ENCODE results near the gene NCAM2. TPM values are rescaled to one million over a fixed set of nuclear protein-coding genes. Genes with fewer than 3 reads are reported as not detected.

The NCAM2 gene
- total and polyA plus RNA-seq, 9 donors: 0.35 to 6.8 (median 1.2) TPM

DNA sequence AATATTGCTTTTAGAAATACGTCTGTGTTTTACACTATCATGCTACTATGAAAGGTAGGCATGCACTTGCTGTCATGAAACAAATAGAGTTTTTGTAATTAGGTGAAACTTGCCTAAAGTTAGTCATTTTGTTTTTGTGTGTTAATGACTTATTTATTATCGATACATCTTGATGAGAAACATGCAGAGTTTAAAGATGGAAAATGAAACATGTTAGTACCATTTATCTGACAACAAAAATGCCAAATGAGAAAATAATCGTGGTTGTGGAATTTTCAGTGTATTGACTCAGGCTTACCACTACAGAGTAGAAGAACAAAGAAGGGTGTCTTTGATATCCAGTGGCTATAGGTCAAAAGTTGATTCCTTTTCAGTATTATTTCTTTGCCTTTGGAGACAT is 105.5 kb downstream of the NCAM2 start:
- intact Hi-C loops (cut with DNase I): no loop called here
- Histone ChIP-seq H3K4me3 (no peak overlapping the region), H3K27ac (no peak overlapping the region), H3K9me3 (no peaks in the 10 kb centered on the region), H3K36me3 (no peaks in the 10 kb centered on the region), H3K4me1 (ENCODE audit: insufficient read depth) (no peaks in the 10 kb centered on the region), H3K27me3 (no peaks in the 10 kb centered on the region)
- no peak for DNase-seq
- TF ChIP-seq EP300 (IDR thresholded peaks at IDR 0.05) (no peak), POLR2A (IDR thresholded peaks at IDR 0.05) (no peak)
- TF ChIP-seq, protein P1, sequence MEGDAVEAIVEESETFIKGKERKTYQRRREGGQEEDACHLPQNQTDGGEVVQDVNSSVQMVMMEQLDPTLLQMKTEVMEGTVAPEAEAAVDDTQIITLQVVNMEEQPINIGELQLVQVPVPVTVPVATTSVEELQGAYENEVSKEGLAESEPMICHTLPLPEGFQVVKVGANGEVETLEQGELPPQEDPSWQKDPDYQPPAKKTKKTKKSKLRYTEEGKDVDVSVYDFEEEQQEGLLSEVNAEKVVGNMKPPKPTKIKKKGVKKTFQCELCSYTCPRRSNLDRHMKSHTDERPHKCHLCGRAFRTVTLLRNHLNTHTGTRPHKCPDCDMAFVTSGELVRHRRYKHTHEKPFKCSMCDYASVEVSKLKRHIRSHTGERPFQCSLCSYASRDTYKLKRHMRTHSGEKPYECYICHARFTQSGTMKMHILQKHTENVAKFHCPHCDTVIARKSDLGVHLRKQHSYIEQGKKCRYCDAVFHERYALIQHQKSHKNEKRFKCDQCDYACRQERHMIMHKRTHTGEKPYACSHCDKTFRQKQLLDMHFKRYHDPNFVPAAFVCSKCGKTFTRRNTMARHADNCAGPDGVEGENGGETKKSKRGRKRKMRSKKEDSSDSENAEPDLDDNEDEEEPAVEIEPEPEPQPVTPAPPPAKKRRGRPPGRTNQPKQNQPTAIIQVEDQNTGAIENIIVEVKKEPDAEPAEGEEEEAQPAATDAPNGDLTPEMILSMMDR (IDR thresholded peaks at IDR 0.05): no peak
- WGBS, 3 donors: 65 to 76% (median 67%) methylated on average over 3 of the region's 3 CpGs

DNA sequence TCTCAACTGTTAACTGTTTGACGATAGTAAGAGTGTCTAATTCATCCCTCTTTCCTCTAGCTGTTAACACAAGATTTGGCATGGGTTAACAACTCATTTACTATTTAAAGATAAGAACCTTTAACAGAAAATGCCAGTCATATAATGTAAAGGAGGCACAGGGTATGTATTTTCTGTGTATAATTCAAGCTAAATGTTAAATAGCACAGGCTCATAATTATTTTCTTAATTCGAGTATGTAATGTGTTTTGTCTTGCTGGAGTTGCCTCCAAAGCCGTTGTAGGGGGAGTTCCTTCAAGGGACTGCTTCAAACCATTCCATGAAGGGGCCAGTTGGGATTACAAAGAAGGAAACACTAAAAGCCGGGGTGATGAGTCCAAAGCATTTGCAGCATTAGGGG is 111.5 kb downstream of the NCAM2 start:
- H3K27me3 ChIP-seq: no peaks in the 10 kb centered on the region
- H3K36me3 ChIP-seq: no peaks in the 10 kb centered on the region
- no peak for DNase-seq
- no peaks in the 10 kb centered on the region for H3K4me1 ChIP-seq (ENCODE audit: insufficient read depth)
- H3K4me3 ChIP-seq: no peak overlapping the region
- WGBS, 3 donors: 77 to 81% (median 78%) methylated on average over 4 of the region's 4 CpGs
- TF ChIP-seq POLR2A (IDR thresholded peaks at IDR 0.05) (no peak), EP300 (IDR thresholded peaks at IDR 0.05) (no peak)
- TF ChIP-seq, protein P1 (IDR thresholded peaks at IDR 0.05): no peak
- no peak overlapping the region for H3K27ac ChIP-seq
- no peaks in the 10 kb centered on the region for H3K9me3 ChIP-seq
- intact Hi-C loops (cut with DNase I): no loop called here

DNA sequence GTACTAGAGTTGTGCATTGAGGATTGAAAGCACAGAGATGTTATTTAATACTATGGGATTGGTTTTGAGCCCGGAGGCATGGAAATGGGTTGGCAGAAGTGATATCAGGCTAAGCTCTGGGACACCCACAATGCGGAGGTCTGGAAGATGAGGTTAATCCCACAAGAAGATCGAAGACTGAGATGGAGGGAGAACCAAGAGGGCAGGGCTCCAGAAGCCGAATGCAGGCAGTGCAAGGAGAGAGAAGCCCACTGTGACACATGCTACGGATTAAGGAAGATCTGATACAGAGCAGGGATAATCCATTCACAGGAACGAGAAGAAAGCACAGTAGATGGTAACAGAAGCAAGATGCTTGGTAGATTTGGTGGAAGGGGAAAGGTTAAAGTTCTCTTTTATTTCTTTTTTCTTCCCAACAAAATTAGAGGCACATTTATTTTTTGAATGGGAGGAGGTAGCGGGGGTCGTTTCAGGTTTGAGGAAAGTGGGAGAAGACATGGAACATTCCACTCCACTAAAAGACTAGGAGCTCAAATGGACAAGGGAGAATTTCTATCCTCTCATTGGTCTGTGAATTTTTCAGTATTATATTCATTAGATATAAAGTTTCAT is 113.2 kb downstream of the NCAM2 start:
- intact Hi-C loops (cut with DNase I): no loop called here
- DNase-seq: no peak
- Histone ChIP-seq H3K9me3 (no peaks in the 10 kb centered on the region), H3K4me1 (ENCODE audit: insufficient read depth) (no peaks in the 10 kb centered on the region), H3K36me3 (no peaks in the 10 kb centered on the region), H3K27ac (no peak overlapping the region), H3K4me3 (no peak overlapping the region), H3K27me3 (no peaks in the 10 kb centered on the region)
- TF ChIP-seq, protein P1 (IDR thresholded peaks at IDR 0.05): no peak
- TF ChIP-seq POLR2A (IDR thresholded peaks at IDR 0.05) (no peak), EP300 (IDR thresholded peaks at IDR 0.05) (no peak)
- 83 to 86% (median 85%) methylated on average over 8 of the region's 8 CpGs for WGBS, 3 donors

DNA sequence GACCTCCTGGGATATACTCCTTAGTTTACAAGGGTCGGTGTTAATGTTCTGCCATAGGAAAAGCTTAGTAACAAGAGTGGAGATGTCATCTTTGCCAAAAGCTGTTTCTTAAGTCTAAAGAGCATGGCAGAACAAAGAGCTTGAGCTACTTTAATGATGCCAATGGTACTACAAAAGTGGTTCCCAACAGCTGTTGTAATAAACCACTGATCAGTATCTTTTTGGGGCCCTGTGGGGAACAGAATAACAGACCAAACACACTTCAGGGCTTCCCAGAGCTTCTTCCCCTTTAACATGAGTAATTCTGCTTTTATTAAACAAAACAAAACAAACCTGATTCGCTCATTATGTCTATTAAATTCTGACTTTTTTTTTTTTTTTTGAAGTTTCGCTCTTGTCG is 116.3 kb downstream of the NCAM2 start:
- Histone ChIP-seq H3K27ac (no peak overlapping the region), H3K36me3 (no peaks in the 10 kb centered on the region), H3K4me3 (no peak overlapping the region), H3K27me3 (no peaks in the 10 kb centered on the region), H3K9me3 (no peaks in the 10 kb centered on the region), H3K4me1 (ENCODE audit: insufficient read depth) (no peaks in the 10 kb centered on the region)
- no peak for DNase-seq
- TF ChIP-seq, protein P1 (IDR thresholded peaks at IDR 0.05): no peak
- TF ChIP-seq POLR2A (IDR thresholded peaks at IDR 0.05) (no peak), EP300 (IDR thresholded peaks at IDR 0.05) (no peak)
- WGBS, 3 donors: 81 to 91% (median 85%) methylated on average over 4 of the region's 4 CpGs
- intact Hi-C loops (cut with DNase I): no loop called here

Measured in ovary (tissue), 9 donors.